Panc1 (cell line): ENCODE data around the gene PPL.
A peak's percentile ranks its signal among the peaks of the same experiment; 100 is the strongest.

Experiments
- CTCF ChIP-seq: fragments of 450-650 bp; IDR thresholded peaks from 2 replicates; pipeline ENCODE4 v1.5.1; 2017; ENCODE audit warnings: mild to moderate bottlenecking
- POLR2AphosphoS5 ChIP-seq: IDR thresholded peaks from 2 replicates; pipeline ENCODE4 v1.6.1; 2012; ENCODE audit warnings: mild to moderate bottlenecking, low read depth, low read length, moderate library complexity

- no peak for TF ChIP-seq CTCF
- peak; percentile 93 for TF ChIP-seq POLR2AphosphoS5
Measured at GRCh38 chr16:4846901-4847773, 89.8 kb downstream of the PPL start, which contains the start of the genes GLYR1 and UBN1.
